ENCODE measurements around the gene MAPK12. TPM values are rescaled to one million over a fixed set of nuclear protein-coding genes. Genes with fewer than 3 reads are reported as not detected.
A peak's percentile ranks its signal among the peaks of the same experiment; 100 is the strongest.

Gene MAPK12
- total and polyA plus RNA-seq, 2 donors from 2014 or later, result 13.4 to 15.9 TPM

DNA sequence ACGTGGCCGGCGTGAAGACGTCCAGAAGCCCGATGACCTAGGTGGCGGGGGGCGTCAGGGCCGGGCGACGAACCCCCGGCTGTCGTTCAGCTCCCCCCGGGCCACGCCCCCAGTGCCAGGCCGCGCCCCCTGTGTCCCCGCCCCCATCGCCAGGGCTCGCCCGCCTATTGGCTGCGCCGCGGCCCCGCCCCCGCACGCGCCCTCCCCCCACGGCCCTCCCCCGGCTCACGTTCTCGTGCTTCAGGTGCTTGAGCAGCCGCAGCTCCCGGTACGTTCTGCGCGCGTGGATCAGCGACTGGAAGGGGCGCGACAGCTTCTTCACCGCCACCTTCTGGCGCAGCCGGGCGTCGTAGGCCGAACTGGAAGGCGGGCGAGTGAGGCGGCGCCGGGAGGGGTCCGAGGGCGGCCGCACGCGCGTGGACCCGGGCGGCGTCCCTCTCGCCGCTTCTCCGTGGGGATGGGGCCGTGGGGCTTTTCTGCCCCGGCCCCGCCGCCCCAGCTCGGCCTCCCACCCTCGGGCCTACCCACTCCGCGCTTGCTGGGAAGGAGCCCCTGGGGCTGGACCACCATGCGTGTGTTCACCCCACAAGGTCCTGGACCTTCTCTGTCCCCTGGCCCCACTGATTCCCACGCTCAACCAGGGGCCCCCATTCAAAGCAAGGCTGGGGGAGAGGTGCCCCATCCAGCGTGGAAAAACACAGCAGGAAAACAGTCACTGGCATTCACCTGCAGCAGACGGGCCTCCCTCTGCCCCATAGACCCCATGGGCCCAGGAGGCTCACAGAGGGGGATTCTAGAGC, 6.3 kb upstream of the MAPK12 start:
- no peak for FAIRE-seq
- intact Hi-C loops (cut with DNase I), result no loop called here

DNA sequence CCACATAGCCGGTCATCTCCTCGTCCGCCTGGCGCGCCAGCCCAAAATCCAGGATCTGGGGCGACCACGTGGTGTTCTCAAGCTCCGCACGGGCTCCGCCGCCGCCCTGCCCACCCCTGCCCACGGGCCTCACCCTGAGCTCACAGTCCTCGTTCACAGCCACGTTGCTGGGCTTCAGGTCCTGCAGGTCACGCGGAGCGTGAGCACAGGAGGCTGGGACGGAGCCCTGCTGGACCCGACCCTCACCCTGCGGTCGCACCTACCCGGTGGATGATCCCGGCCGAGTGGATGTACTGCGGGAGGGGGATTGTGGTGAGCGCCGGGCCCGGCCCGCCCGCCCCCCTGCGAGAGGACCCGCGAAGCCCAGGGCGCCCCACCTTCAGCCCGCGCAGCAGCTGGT, 5.5 kb upstream of the MAPK12 start:
- DNase-seq (no peak), FAIRE-seq (no peak)
- Histone ChIP-seq H3K36me3 (ENCODE audit: control insufficient read depth in 2 of 3, insufficient read depth in 3 of 3, low read length in 3 of 3) (no peaks in the 10 kb centered on the region), H3K27me3 (ENCODE audit: control insufficient read depth, insufficient read depth, low read length) (no peaks in the 10 kb centered on the region), H3K4me3 (ENCODE audit: low read length in 3 of 3) (no peak overlapping the region), H3K9me3 (ENCODE audit: control insufficient read depth in 2 of 3, insufficient read depth in 1 of 3, low read length in 3 of 3) (no peaks in the 10 kb centered on the region), H3K9ac (ENCODE audit: low read length in 3 of 3) (no peak overlapping the region), H3K27ac (ENCODE audit: low read depth in 2 of 2, low read length in 2 of 2) (no peak overlapping the region), H3K4me1 (ENCODE audit: control insufficient read depth in 2 of 3, insufficient read depth in 2 of 3, low read depth in 1 of 3, low read length in 3 of 3) (peaks cover 0 to 29% (median 4%) of the 10 kb centered on the region in 3 donors)
- TF ChIP-seq, protein P1, sequence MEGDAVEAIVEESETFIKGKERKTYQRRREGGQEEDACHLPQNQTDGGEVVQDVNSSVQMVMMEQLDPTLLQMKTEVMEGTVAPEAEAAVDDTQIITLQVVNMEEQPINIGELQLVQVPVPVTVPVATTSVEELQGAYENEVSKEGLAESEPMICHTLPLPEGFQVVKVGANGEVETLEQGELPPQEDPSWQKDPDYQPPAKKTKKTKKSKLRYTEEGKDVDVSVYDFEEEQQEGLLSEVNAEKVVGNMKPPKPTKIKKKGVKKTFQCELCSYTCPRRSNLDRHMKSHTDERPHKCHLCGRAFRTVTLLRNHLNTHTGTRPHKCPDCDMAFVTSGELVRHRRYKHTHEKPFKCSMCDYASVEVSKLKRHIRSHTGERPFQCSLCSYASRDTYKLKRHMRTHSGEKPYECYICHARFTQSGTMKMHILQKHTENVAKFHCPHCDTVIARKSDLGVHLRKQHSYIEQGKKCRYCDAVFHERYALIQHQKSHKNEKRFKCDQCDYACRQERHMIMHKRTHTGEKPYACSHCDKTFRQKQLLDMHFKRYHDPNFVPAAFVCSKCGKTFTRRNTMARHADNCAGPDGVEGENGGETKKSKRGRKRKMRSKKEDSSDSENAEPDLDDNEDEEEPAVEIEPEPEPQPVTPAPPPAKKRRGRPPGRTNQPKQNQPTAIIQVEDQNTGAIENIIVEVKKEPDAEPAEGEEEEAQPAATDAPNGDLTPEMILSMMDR (IDR thresholded peaks at IDR 0.05; ENCODE audit: borderline replicate concordance, extremely low read depth, insufficient read depth), result no peak
- intact Hi-C loops (cut with DNase I), result no loop called here

More for the DNA sequence above, 6.3 kb upstream of the MAPK12 start:
- H3K36me3 ChIP-seq (ENCODE audit: control insufficient read depth in 2 of 3, insufficient read depth in 3 of 3, low read length in 3 of 3), result no peaks in the 10 kb centered on the region
- H3K4me3 ChIP-seq (ENCODE audit: low read length in 3 of 3), result peak overlapping the region in 1 of 3 donors; percentile 13
- H3K27ac ChIP-seq (ENCODE audit: low read depth in 2 of 2, low read length in 2 of 2), result no peak overlapping the region
- no peaks in the 10 kb centered on the region for H3K9me3 ChIP-seq (ENCODE audit: control insufficient read depth in 2 of 3, insufficient read depth in 1 of 3, low read length in 3 of 3)
- TF ChIP-seq, protein P1 (IDR thresholded peaks at IDR 0.05; ENCODE audit: borderline replicate concordance, extremely low read depth, insufficient read depth), result peak; percentile 36
- DNase-seq, result peak in 4 of 5 donors; percentile 67 to 87 (median 76)
- no peak overlapping the region for H3K9ac ChIP-seq (ENCODE audit: low read length in 3 of 3)
- H3K27me3 ChIP-seq (ENCODE audit: control insufficient read depth, insufficient read depth, low read length), result no peaks in the 10 kb centered on the region
- peaks cover 0 to 26% (median 4%) of the 10 kb centered on the region in 3 donors for H3K4me1 ChIP-seq (ENCODE audit: control insufficient read depth in 2 of 3, insufficient read depth in 2 of 3, low read depth in 1 of 3, low read length in 3 of 3)

DNA sequence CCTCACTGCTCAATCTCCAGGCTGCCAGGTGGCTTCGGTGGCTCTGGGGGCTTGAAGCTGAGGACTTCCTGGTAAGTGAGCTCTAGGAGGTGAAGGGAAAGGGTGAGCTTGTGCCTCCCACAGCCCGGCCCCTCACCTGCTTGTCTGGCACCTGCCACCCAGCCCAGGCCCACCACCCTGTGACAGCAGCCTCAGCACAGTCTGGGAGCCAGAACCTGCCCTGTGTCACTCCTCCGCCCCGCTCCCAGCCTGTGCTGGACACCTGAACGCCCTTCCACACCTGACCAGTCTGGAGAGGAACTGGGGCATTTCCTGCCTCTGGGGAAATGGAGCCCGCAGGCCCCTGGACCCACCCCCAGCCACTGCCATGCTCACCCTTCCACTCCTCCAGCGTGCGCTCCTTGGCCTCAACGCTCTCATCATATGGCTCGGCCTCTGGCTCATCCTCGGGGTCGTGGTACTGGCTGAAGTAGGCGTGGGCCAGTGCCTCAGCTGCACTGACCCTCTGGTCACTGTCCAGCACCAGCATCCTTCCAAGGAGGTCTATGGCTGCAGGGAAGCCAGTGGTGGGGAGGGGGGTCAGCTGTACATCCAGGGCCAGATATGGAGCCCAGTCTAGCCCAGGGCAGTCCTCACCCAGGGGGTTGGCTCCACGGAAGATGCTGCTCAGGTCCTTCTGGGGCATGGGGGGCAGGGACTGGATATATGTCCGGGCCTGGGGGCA, 3.6 kb upstream of the MAPK12 start:
- H3K27ac ChIP-seq (ENCODE audit: low read depth in 2 of 2, low read length in 2 of 2), result no peak overlapping the region
- no peaks in the 10 kb centered on the region for H3K27me3 ChIP-seq (ENCODE audit: control insufficient read depth, insufficient read depth, low read length)
- intact Hi-C loops (cut with DNase I), result loop anchor here (5.0 kb wide), 1 partner anchor 72 kb away; no protein-coding TSS in a partner anchor
- no peak for DNase-seq
- no peak overlapping the region for H3K4me3 ChIP-seq (ENCODE audit: low read length in 3 of 3)
- no peak for FAIRE-seq
- TF ChIP-seq, protein P1 (IDR thresholded peaks at IDR 0.05; ENCODE audit: borderline replicate concordance, extremely low read depth, insufficient read depth), result no peak
- no peaks in the 10 kb centered on the region for H3K36me3 ChIP-seq (ENCODE audit: control insufficient read depth in 2 of 3, insufficient read depth in 3 of 3, low read length in 3 of 3)
- H3K4me1 ChIP-seq (ENCODE audit: control insufficient read depth in 2 of 3, insufficient read depth in 2 of 3, low read depth in 1 of 3, low read length in 3 of 3), result peaks cover 0 to 19% (median 4%) of the 10 kb centered on the region in 3 donors
- H3K9me3 ChIP-seq (ENCODE audit: control insufficient read depth in 2 of 3, insufficient read depth in 1 of 3, low read length in 3 of 3), result no peaks in the 10 kb centered on the region
- no peak overlapping the region for H3K9ac ChIP-seq (ENCODE audit: low read length in 3 of 3)
